ENCODE results near the gene ACLY. TPM values are rescaled to one million over a fixed set of nuclear protein-coding genes. Genes with fewer than 3 reads are reported as not detected.

ACLY gene
- total and polyA plus RNA-seq, 2 of the 13 experiments (the other 11 are each of a cell fraction or from before 2014, with no cell fraction given), result 111 to 218 TPM

GRCh38 chr17:41919165-41919817 lies 540 bp upstream of the ACLY start (continued):
- TF ChIP-seq, protein P1, sequence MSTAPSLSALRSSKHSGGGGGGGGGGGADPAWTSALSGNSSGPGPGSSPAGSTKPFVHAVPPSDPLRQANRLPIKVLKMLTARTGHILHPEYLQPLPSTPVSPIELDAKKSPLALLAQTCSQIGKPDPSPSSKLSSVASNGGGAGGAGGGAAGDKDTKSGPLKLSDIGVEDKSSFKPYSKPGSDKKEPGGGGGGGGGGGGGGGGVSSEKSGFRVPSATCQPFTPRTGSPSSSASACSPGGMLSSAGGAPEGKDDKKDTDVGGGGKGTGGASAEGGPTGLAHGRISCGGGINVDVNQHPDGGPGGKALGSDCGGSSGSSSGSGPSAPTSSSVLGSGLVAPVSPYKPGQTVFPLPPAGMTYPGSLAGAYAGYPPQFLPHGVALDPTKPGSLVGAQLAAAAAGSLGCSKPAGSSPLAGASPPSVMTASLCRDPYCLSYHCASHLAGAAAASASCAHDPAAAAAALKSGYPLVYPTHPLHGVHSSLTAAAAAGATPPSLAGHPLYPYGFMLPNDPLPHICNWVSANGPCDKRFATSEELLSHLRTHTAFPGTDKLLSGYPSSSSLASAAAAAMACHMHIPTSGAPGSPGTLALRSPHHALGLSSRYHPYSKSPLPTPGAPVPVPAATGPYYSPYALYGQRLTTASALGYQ (CRISPR knock-in tag; IDR thresholded peaks at IDR 0.05), result no peak
- TF ChIP-seq SRSF1 (optimal IDR thresholded peaks at IDR 0.05; ENCODE audit: low read depth, low read length), result no peak
- TF ChIP-seq GABPA (IDR thresholded peaks at IDR 0.05; ENCODE audit: low read depth, low read length), result no peak
- no peak for TF ChIP-seq GABPA (CRISPR knock-in tag; IDR thresholded peaks at IDR 0.05; ENCODE audit: low read depth)
- no peak for TF ChIP-seq RFXANK (CRISPR knock-in tag; IDR thresholded peaks at IDR 0.05)
- TF ChIP-seq ERF (CRISPR knock-in tag; IDR thresholded peaks at IDR 0.05), result no peak; the same call in 1 of the 2 replicates
- no peak for TF ChIP-seq NONO (IDR thresholded peaks at IDR 0.05)
- TF ChIP-seq NONO (CRISPR knock-in tag; conservative IDR thresholded peaks at IDR 0.05), result no peak
- TF ChIP-seq, protein P2, sequence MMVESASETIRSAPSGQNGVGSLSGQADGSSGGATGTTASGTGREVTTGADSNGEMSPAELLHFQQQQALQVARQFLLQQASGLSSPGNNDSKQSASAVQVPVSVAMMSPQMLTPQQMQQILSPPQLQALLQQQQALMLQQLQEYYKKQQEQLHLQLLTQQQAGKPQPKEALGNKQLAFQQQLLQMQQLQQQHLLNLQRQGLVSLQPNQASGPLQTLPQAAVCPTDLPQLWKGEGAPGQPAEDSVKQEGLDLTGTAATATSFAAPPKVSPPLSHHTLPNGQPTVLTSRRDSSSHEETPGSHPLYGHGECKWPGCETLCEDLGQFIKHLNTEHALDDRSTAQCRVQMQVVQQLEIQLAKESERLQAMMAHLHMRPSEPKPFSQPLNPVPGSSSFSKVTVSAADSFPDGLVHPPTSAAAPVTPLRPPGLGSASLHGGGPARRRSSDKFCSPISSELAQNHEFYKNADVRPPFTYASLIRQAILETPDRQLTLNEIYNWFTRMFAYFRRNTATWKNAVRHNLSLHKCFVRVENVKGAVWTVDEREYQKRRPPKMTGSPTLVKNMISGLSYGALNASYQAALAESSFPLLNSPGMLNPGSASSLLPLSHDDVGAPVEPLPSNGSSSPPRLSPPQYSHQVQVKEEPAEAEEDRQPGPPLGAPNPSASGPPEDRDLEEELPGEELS (CRISPR knock-in tag; IDR thresholded peaks at IDR 0.05), result peak; percentile 62; the same call in 1 of the 2 replicates
- no peak; the same call in 1 of the 2 replicates for TF ChIP-seq CBFB (CRISPR knock-in tag; IDR thresholded peaks at IDR 0.05)
- peak; percentile 77 for TF ChIP-seq ZNF605 (CRISPR knock-in tag; IDR thresholded peaks at IDR 0.05)
- no peak; a peak in 1 of 4 replicates for TF ChIP-seq EP300 (IDR thresholded peaks at IDR 0.05; ENCODE audit: low read depth in 2 of 2, low read length in 2 of 2)
- peak; percentile 18; the same call in 1 of the 2 replicates for TF ChIP-seq EP300 (CRISPR knock-in tag; IDR thresholded peaks at IDR 0.05; ENCODE audit: borderline replicate concordance)
- TF ChIP-seq SP4 (CRISPR knock-in tag; IDR thresholded peaks at IDR 0.05), result 0 out of 2 replicates have a peak, but pooled peaks have one; percentile 3
- TF ChIP-seq ZBTB33 (CRISPR knock-in tag; IDR thresholded peaks at IDR 0.05), result no peak
- TF ChIP-seq DR1 (CRISPR knock-in tag; IDR thresholded peaks at IDR 0.05), result no peak; the same call in 1 of the 2 replicates
- 0 out of 2 replicates have a peak, but pooled peaks have one; percentile 37 for TF ChIP-seq NCOA2 (CRISPR knock-in tag; IDR thresholded peaks at IDR 0.05)
- no peak for TF ChIP-seq SOX6 (IDR thresholded peaks at IDR 0.05)
- no peak for TF ChIP-seq SOX6 (CRISPR knock-in tag; IDR thresholded peaks at IDR 0.05)
- peak; percentile 30; the same call in 1 of the 2 replicates for TF ChIP-seq ZNF543 (CRISPR knock-in tag; IDR thresholded peaks at IDR 0.05)
- no peak for TF ChIP-seq PRDM4 (CRISPR knock-in tag; IDR thresholded peaks at IDR 0.05; ENCODE audit: borderline replicate concordance)
- no peak for TF ChIP-seq ZZZ3 (CRISPR knock-in tag; IDR thresholded peaks at IDR 0.05; ENCODE audit: borderline replicate concordance)
- TF ChIP-seq SP2 (CRISPR knock-in tag; IDR thresholded peaks at IDR 0.05), result no peak

Measured in HepG2 (cell line).